Measurements from ENCODE around the gene ZNF319.

Gene ZNF319

GRCh38 chr16:57956270-57956808, 44.1 kb downstream of the ZNF319 start:
- no peak for DNase-seq (ENCODE audit: low read depth in 2 of 2)

GRCh38 chr16:57955572-57956188, 44.8 kb downstream of the ZNF319 start:
- no peak for DNase-seq (ENCODE audit: low read depth in 2 of 2)

GRCh38 chr16:57953857-57954256, 46.6 kb downstream of the ZNF319 start:
- DNase-seq (ENCODE audit: low read depth in 2 of 2): no peak

GRCh38 chr16:57952909-57953308, 47.6 kb downstream of the ZNF319 start:
- DNase-seq (ENCODE audit: low read depth in 2 of 2): no peak

- no peak for DNase-seq (ENCODE audit: low read depth in 2 of 2)
Observed at GRCh38 chr16:57951204-57951960, 49.1 kb downstream of the ZNF319 start.

- no peak for DNase-seq (ENCODE audit: low read depth in 2 of 2)
Observed at GRCh38 chr16:57950382-57950781, 50.1 kb downstream of the ZNF319 start.

- no peak for DNase-seq (ENCODE audit: low read depth in 2 of 2)
Observed at GRCh38 chr16:57949595-57950238, 50.8 kb downstream of the ZNF319 start.

GRCh38 chr16:57949013-57949412, 51.5 kb downstream of the ZNF319 start:
- DNase-seq (ENCODE audit: low read depth in 2 of 2): no peak

GRCh38 chr16:57948027-57948426, 52.4 kb downstream of the ZNF319 start:
- no peak for DNase-seq (ENCODE audit: low read depth in 2 of 2)

- no peak for DNase-seq (ENCODE audit: low read depth in 2 of 2)
Observed at GRCh38 chr16:57947261-57947660, 53.2 kb downstream of the ZNF319 start.

- no peak for DNase-seq (ENCODE audit: low read depth in 2 of 2)
Observed at GRCh38 chr16:57946181-57946801, 54.2 kb downstream of the ZNF319 start.

GRCh38 chr16:57945740-57946138, 54.7 kb downstream of the ZNF319 start:
- no peak for DNase-seq (ENCODE audit: low read depth in 2 of 2)

- no peak for DNase-seq (ENCODE audit: low read depth in 2 of 2)
Observed at GRCh38 chr16:57944970-57945739, 55.3 kb downstream of the ZNF319 start.
